Omental fat pad (tissue), 4 donors: Measurements from ENCODE around the gene TMEM81. TPM values are rescaled to one million over a fixed set of nuclear protein-coding genes. Genes with fewer than 3 reads are reported as not detected.

Experiments
- ATAC-seq: fragments of 150-250 bp; one replicate; pipeline ENCODE4 v1.9.1; 2016; ENCODE audit warnings: mild to moderate bottlenecking, moderate library complexity; ENCODE audit not compliant: low FRiP score
- DNase-seq: peaks from one replicate; pipeline ENCODE4 v3.0.0-alpha.2; 2019; ENCODE audit warnings: low spot score
- CTCF ChIP-seq, 3 donors: fragments of 450-650 bp; IDR thresholded peaks; one replicate each; pipeline ENCODE4 v1.5.1; 2016 to 2017; ENCODE audit warnings: antibody characterized with exemption in 3 of 3, mild to moderate bottlenecking in 3 of 3, moderate library complexity in 2 of 3
- total RNA-seq, 4 donors: library from RNA; depleted of rRNA; stranded (reverse); fragments of >200 nt; gene quantifications; one replicate each; pipeline ENCODE4 v1.1.0, GENCODE V29; 2016

Gene TMEM81
- total RNA-seq, 4 donors from 2014 or later, result 1.6 to 3.2 (median 2.3) TPM

- no peak for ATAC-seq
- no peak for DNase-seq
- TF ChIP-seq CTCF (IDR thresholded peaks at IDR 0.05), result no peak
Measured at GRCh38 chr1:205066141-205066818, 18.0 kb downstream of the TMEM81 start.

GRCh38 chr1:205065666-205066065 is 18.6 kb downstream of the TMEM81 start:
- TF ChIP-seq CTCF (IDR thresholded peaks at IDR 0.05), result no peak
- ATAC-seq, result no peak
- DNase-seq, result no peak

- no peak for DNase-seq
- no peak for TF ChIP-seq CTCF (IDR thresholded peaks at IDR 0.05)
- ATAC-seq, result no peak
Measured at GRCh38 chr1:205064741-205065316, 19.4 kb downstream of the TMEM81 start.

GRCh38 chr1:205064301-205064700 is 20.0 kb downstream of the TMEM81 start:
- ATAC-seq (no peak), DNase-seq (no peak)
- no peak for TF ChIP-seq CTCF (IDR thresholded peaks at IDR 0.05)

- no peak for DNase-seq
- ATAC-seq, result no peak
- TF ChIP-seq CTCF (IDR thresholded peaks at IDR 0.05), result no peak
Measured at GRCh38 chr1:205062895-205063294, 21.4 kb downstream of the TMEM81 start.

GRCh38 chr1:205062319-205062718 is 21.9 kb downstream of the TMEM81 start:
- no peak for DNase-seq
- ATAC-seq, result no peak
- no peak for TF ChIP-seq CTCF (IDR thresholded peaks at IDR 0.05)

GRCh38 chr1:205061665-205062069 is 22.6 kb downstream of the TMEM81 start:
- DNase-seq (peak; percentile 63), ATAC-seq (peak; percentile 54)
- peak in 1 of 3 donors; percentile 60 for TF ChIP-seq CTCF (IDR thresholded peaks at IDR 0.05)
